Stimulated activated CD4-positive, alpha-beta T cell treated with anti-CD3 and anti-CD28 coated beads, Interleukin-15, amount 100 ng/mL, for 1 hour (primary cell): Measurements from ENCODE around the gene MC1R.
"Not testable (repeated sequence)": the region's sequence is repeated elsewhere in the genome, so short reads cannot be mapped to it uniquely, and the experiment has no call there.

Experiments used
- DNase-seq, 2 donors: peaks; one replicate each; pipeline ENCODE4 v3.0.0-alpha.2; 2020; ENCODE audit warnings: low read depth in 1 of 2, low spot score in 1 of 2

Gene MC1R

DNA sequence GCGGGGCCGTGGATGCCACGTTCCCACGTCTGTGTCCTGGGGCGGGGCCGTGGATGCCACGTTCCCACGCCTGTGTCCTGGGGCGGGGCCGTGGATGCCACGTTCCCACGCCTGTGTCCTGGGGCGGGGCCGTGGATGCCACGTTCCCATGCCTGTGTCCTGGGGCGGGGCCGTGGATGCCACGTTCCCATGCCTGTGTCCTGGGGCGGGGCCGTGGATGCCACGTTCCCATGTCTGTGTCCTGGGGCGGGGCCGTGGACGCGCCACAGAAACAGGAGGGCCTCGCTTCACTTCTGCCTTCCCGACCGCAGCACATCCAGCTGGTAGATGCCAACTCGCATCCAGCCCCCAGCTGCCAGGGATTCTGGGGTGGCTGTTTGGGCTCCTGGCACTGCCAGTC lies 15.4 kb downstream of the MC1R start:
- not testable (repeated sequence) for DNase-seq

DNA sequence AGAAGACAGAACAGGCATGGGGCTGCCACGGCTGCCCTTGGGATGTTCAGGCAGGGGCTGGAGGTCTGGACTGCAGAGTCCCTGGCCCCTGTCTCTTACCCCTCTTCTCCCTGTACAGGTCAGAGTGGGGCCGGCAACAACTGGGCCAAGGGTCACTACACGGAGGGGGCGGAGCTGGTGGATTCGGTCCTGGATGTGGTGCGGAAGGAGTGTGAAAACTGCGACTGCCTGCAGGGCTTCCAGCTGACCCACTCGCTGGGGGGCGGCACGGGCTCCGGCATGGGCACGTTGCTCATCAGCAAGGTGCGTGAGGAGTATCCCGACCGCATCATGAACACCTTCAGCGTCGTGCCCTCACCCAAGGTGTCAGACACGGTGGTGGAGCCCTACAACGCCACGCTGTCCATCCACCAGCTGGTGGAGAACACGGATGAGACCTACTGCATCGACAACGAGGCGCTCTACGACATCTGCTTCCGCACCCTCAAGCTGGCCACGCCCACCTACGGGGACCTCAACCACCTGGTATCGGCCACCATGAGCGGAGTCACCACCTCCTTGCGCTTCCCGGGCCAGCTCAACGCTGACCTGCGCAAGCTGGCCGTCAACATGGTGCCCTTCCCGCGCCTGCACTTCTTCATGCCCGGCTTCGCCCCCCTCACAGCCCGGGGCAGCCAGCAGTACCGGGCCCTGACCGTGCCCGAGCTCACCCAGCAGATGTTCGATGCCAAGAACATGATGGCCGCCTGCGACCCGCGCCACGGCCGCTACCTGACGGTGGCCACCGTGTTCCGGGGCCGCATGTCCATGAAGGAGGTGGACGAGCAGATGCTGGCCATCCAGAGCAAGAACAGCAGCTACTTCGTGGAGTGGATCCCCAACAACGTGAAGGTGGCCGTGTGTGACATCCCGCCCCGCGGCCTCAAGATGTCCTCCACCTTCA lies 16.2 kb downstream of the MC1R start:
- DNase-seq, result no peak

DNA sequence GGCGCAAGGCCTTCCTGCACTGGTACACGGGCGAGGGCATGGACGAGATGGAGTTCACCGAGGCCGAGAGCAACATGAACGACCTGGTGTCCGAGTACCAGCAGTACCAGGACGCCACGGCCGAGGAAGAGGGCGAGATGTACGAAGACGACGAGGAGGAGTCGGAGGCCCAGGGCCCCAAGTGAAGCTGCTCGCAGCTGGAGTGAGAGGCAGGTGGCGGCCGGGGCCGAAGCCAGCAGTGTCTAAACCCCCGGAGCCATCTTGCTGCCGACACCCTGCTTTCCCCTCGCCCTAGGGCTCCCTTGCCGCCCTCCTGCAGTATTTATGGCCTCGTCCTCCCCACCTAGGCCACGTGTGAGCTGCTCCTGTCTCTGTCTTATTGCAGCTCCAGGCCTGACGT lies 17.0 kb downstream of the MC1R start:
- not testable (repeated sequence) for DNase-seq

DNA sequence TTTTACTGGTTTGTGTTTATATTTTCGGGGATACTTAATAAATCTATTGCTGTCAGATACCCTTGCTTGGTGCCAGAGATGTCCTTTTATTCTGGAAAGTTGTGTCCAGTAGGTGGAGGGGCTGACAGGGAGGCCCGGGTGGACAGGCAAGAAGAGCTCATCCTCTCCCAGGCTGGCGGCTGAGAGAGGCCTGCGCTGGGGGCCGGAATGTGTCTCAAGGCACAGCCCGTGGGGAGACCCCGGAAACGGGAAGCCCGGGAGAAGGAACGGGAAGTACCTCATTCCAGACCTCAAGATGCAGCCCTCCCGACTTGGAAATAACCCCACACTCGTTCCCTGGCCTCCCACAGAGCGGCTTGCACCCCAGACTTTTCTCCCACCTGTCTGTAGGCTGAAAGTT lies 17.4 kb downstream of the MC1R start:
- no peak for DNase-seq

DNA sequence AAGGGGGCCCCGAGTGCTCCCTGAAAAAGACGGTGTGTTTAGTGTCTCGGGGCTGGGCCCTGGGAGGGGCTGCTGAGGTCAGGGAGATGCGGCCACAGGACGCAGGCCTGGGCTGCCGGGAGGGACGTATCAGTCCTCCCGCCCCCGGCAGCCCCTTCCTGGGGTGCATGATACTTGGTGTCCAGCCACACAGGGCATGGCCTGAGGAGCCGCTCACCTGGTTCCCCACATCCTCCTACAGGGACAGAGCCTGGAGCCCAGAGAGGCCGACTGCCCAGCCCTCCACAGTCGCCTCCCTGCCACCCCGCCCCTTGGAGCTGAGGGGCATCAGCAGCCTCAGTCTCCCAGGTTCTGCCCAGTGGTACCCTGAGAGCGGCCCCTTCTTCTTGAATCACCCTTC lies 17.8 kb downstream of the MC1R start:
- no peak for DNase-seq

DNA sequence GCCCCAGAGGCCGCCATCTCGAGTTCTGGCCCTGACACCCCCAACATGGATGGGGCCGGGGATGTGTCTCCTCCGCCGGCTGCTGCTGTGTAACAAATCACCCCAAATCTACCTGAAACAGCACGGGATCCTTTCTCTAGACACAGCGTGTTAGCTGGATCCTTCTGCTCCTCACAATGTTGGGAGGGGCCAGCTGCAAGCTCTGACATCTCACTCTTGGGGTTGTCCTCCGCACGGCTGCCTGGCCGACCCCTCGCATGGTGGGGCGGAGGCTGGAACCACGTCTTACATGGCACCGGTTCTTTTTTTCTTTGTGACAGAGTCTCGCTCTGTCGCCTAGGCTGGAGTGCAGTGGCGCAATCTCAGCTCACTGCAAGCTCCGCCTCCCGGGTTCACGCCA lies 18.3 kb downstream of the MC1R start:
- DNase-seq, result no peak

DNA sequence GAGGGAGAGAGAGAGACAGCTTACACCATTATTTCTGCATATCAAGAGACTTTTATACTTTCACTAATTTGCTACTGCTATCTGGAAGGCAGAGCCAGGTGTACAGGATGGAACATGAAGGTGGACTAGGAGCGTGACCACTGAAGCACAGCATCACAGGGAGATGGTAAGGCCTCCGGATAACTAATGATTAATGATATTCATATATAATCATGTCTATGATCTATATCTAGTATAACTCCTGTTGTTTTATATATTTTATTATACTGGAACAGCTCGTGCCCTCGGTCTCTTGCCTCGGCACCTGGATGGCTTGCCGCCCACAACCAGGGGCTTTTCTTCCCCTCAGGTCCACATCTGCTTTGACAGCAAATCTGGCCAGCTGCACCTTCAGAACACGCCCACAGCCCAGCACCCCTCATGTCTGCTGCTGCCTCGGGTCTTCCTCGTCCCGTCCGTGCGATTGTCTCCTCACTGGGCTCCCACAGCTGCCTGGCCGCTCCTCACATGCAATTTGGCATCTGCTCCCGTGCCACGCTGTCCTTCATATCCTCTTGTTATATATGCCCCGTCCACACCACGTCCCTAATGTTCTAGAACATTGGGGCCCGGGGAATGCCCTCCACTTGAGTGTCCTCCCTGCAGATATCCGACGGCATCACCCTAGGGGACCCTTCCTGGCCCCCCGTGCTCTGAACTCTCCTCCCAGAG lies 19.7 kb downstream of the MC1R start:
- no peak for DNase-seq

DNA sequence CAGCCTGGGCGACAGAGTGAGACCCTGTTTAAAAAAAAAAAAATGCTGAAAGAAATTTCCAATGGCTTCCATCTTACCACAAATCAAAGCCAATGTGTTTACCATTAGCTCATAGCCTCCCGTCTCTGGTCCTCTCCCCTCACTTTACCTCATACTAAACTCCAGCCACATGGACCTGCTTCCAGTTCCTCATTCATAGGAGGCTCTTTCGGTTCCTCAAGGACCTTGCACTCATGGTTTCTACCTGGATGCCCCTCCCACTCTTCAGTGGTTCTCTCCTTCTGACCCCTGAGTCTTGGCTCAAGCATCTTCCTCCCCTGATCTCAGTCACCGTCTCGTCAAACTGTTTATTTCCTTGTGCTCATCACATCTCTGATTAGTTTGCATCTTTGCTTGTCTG lies 26.1 kb downstream of the MC1R start:
- DNase-seq, result no peak

DNA sequence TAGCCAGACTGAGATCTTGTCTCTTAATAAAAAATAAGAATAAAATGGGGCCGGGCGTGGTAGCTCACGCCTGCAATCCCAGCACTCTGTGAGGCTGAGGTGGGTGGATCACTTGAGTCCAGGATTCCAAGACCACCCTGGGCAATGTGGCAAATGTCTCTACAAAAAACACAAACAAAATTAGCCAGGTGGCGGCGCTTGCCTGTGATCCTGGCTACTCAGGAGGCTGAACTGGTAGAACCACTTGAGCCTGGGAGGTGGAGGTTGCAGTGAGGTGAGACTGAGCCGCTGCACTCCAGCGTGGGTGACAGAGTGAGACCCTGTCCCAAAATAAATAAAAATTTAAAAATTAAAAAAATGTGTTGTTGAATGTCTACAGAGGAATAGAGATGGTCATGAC lies 27.0 kb downstream of the MC1R start:
- no peak for DNase-seq

DNA sequence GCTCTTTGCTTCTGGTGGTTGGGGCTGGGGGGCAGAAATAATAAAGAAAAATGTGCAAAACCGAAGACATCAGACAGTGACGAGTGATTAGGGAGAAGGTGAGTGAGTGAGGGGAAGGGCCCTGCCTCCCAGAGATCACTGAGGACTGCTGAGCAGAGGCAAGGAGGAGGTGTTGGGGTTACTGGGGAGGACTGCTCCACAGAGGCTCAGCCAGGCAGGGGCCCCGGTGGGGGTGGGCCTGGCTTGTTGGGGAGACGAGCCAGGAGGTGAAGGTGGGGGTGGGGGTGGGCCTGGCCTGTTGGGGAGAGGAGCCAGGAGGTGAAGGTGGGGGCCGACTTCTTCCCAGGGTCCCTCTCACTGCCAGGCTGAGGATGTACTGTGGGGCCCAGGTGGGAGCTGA lies 27.9 kb downstream of the MC1R start:
- no peak for DNase-seq

DNA sequence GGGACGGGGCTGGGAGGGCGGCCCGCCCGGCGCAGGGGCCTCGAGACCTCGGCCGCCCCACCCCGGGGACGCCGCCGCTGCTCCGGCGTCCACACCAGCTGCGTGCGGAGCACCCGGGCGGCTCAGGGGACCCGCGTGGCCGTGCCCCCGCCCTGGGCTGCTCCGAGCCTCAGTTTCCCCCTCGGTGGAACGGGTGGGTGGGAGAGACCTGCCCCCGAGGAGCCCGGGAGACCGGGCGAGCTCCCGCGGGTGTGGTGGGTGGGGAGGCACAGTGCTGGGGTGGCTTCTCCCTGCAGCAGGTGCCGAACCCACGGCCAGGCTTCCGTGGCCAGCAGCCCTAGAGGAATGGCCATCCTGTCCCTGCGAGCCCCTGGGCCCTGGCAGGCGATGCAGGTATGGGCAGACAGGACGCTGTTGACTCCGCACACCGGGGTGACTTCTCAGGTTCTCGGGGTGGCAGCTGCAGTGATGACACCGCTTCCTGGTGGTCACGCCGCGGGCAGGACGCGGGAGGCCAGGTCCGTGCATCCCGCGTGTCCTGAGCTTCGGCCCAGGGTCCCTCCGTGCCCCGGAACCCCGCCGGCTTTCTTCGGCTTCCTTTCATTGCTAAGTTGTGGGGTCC lies 30.6 kb downstream of the MC1R start:
- no peak for DNase-seq

DNA sequence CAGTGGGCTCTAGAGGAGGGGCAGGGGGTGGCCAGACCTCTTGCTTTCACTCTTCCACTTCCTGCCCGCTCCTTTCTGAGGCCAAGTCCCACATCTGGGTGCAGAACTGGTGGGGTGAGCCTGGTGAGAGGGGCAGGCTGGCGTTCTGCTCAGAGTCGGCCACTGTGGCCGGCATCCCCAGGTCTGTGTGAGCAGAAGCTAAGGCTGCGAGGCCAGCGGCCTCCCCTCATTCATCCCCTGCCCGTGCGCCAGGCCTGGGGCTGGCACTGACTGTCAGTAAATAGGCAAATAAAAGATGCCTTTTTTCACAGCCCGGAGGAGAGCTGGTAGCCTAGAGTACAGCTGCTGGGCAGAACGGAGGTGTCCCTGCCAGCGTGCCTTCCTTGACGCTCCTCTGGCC lies 31.1 kb downstream of the MC1R start:
- DNase-seq, result no peak

DNA sequence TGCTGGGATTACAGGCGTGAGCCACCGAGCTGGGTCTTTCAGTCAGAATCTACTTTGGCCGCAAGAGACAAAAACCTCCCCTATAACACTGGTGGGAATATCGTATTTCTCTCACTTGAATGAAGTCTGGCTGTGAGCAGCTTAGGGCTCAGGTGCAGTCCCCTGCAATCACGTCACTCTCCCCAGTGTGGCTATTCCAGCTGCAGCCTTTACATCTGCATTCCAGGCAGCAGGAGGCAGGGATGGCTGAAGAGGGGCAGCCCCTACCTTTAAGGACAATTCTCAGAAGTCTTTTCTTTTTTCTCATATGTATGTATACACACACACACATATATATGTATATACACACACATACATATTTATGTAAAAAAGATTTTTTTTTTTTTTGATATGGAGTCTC lies 32.8 kb downstream of the MC1R start:
- no peak for DNase-seq

DNA sequence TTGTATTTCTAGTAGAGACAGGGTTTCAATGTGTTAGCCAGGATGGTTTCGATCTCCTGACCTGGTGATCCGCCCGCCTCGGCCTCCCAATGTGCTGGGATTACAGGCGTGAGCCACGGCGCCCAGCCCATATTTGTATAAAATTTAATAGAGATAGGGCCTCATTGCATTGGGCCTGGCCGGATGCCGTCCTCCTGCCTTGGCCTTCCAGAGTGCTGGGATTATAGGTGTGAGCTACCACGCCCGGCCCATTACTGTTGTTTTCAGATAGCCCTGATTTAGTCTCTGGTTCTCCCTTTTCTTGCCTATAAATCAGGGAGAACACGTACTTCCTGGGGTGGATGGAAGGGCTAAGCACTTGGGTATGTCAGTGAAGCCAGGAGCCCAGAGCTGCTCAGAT lies 33.4 kb downstream of the MC1R start:
- DNase-seq, result no peak

DNA sequence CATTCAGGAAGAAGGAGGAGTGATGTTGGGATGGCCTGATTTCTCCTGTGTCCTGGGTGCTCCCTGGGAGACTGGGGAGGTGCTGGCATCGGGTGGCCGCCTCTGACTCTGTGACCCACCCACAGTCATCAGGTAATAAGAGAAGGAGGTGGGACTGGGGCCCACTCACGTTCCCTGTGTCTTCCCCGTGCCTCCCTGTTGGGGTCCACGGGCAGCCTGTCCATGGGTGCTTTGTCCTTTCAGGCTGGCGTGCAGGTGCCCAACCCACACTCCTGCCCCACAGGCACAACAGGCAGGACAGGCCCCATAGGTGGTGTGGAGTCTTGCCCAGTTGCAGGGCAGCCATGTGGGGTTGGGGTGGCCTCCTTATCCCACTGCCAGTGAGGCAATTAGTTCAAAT lies 33.9 kb downstream of the MC1R start:
- no peak for DNase-seq

DNA sequence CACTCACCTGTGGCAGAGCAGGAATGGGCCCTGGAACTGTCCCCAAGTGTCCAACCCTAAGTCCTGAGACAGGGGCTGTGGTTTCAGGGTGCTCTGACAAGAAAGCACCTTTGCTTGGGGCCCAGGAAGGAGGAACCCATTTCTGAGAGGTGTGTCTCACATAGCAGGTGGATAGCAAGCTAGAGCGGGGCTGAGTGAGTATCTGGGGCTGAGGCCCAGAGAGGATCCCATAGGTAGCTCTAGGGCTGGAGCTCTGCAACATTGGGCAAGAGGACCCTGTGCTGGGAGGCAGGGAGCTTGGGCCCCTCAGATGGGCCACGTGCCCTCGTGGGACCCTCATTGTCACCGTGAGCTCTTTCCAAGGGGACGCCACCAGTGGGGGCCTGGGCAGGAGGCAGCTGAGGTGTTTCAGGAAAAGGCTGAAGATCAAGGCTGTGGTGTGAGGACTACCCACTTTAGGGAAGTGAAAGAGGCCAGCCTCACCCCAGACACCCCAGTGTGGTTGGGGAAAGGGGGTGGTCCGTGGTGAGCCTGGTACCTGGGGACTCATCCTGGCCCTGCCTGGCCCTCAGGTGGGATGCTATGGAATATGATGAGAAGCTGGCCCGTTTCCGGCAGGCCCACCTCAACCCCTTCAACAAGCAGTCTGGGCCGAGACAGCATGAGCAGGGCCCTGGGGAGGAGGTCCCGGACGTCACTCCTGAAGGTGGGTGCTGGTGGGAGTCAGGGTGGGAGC lies 35.2 kb downstream of the MC1R start:
- no peak for DNase-seq

DNA sequence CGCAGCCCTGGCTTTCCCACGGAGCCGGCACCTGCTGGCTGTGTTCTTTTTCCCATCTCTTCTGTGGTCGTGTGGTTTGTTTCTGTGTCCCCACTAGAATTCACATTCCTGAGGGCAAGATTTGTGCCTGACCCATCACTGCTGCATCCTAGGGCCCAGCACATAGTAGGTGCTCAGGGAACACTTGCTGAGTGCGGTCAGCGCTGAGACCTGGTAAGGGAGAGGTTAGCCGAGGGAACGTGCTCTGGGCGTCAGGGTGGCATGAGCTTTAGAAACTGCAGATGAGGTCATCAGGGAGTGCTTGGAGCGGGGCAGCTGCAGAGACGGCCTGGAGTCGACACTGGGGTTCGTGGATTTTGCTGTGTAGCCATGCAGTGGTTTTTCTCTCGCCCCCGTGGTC lies 35.8 kb downstream of the MC1R start:
- no peak for DNase-seq

DNA sequence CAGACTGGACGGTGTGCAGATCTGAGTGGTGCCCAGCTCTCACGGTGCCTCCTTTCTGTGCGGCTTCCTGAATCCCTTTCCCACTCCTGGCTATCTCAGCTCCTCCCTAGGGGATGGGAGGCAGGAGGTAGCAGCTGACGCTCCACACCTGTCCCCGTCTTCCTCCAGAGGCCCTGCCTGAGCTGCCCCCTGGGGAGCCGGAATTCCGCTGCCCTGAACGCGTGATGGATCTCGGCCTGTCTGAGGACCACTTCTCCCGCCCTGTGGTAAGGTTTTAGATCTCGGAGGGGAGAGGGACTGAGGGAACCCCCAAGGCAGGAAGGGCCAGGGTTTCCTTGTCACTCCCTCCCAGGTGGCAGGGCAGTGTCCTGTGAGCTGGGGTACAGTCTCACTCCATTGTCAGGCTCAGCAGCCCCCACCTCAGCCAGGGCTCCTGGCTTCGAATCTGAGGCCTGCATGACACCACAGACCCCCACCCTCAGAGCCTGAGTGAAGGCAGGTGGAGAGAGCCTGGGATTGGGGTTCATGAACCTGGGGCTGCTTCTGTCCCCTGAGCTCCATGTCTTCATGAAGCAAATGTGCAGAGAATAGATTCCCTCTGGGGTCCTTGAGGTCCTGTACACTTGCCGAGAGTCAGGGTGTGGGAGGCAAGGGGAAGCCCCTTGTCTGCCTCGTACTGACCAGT lies 36.5 kb downstream of the MC1R start:
- no peak for DNase-seq

DNA sequence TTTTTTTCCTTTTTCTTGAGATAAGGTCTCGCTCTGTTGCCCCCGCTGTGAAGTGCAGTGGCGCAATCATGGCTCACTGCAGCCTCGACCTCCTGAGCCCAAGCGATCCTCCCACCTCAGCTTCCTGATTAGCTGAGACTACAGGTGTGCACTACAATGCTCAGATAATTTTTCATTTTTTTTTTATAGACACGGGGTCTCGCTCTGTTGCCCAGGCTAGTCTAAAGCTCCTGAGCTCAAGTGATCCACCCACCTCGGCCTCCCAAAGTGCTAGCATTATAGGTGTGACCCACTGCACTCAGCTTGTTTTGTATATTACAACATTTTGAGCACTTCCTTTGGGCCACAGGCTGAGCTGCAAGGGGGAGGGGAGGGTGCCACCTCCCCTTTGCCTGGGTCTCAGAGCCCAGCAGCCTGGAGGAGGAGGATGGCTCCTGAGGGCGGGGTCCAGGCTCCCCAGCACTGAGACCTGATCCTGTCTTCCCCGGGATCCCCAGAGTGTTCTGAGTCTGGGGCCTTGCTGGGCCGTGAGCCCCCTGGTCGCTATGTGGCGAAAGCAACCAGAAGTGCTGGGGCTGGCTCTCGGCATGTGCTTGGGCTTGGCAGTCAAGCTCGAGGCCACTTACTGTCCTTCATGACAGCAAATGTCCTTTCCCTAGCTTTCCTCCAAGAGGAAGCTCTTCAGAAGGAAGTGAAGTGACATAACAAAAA lies 38.0 kb downstream of the MC1R start:
- DNase-seq, result no peak

DNA sequence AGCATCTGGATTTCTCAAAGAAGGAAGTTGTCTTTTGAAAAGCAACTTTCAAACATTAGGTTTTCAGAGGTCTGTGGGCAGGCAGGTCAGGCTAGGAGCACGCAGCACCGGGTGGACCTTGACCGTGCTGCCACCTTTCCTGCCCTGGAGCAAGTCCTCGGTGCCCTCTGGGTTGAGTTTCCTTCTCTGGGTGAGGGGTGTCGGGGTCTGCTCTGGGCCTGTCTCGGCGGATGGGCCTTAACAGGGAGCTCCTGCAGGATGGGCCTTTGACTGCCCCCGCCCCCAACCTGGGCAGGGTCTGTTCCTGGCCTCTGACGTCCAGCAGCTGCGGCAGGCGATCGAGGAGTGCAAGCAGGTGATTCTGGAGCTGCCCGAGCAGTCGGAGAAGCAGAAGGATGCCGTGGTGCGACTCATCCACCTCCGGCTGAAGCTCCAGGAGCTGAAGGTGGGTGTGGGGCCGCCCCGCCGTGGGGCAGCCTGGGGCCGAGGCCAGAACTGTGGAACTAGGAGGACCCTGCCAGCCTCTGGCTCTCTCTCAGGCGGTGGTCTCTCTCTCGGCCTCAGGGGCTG lies 38.6 kb downstream of the MC1R start:
- DNase-seq, result no peak
